ENCODE results near the gene CCDC195.

The CCDC195 gene

GRCh38 chr2:224687156-224687555 is 29.0 kb downstream of the CCDC195 start:
- no peaks in the 10 kb centered on the region for H4K20me1 ChIP-seq (ENCODE audit: insufficient read depth)
- no peaks in the 10 kb centered on the region for H3K4me1 ChIP-seq (ENCODE audit: low read depth, poor library complexity, severe bottlenecking)
- no peak overlapping the region for H3K4me2 ChIP-seq
- H2AFZ ChIP-seq (ENCODE audit: low read depth): no peak overlapping the region
- no peaks in the 10 kb centered on the region for H3K79me2 ChIP-seq (ENCODE audit: insufficient read depth, low read depth)
- H3K27ac ChIP-seq: no peak overlapping the region
- no peak for TF ChIP-seq CTCF (conservative IDR thresholded peaks at IDR 0.05; ENCODE audit: low read depth, low read length)
- H3K4me3 ChIP-seq (IDR thresholded peaks at IDR 0.05; ENCODE audit: insufficient read depth, low read depth, low read length): no peak overlapping the region
- H3K36me3 ChIP-seq (ENCODE audit: insufficient read depth): no peaks in the 10 kb centered on the region
- H3K9ac ChIP-seq: no peak overlapping the region
- no peaks in the 10 kb centered on the region for H3K27me3 ChIP-seq (ENCODE audit: insufficient read depth, low read depth)

- Histone ChIP-seq H3K79me2 (ENCODE audit: insufficient read depth, low read depth) (no peaks in the 10 kb centered on the region), H3K4me2 (no peak overlapping the region), H4K20me1 (ENCODE audit: insufficient read depth) (no peaks in the 10 kb centered on the region), H3K9ac (no peak overlapping the region), H3K27me3 (ENCODE audit: insufficient read depth, low read depth) (no peaks in the 10 kb centered on the region), H3K36me3 (ENCODE audit: insufficient read depth) (no peaks in the 10 kb centered on the region), H3K27ac (no peak overlapping the region), H3K4me1 (ENCODE audit: low read depth, poor library complexity, severe bottlenecking) (no peaks in the 10 kb centered on the region), H3K4me3 (IDR thresholded peaks at IDR 0.05; ENCODE audit: insufficient read depth, low read depth, low read length) (no peak overlapping the region), H2AFZ (ENCODE audit: low read depth) (no peak overlapping the region)
- TF ChIP-seq CTCF (conservative IDR thresholded peaks at IDR 0.05; ENCODE audit: low read depth, low read length): no peak
Observed at GRCh38 chr2:224685121-224685520, 31.0 kb downstream of the CCDC195 start.

GRCh38 chr2:224682134-224682533 is 34.0 kb downstream of the CCDC195 start:
- Histone ChIP-seq H3K4me3 (IDR thresholded peaks at IDR 0.05; ENCODE audit: insufficient read depth, low read depth, low read length) (no peak overlapping the region), H3K36me3 (ENCODE audit: insufficient read depth) (no peaks in the 10 kb centered on the region), H3K9ac (no peak overlapping the region), H3K4me1 (ENCODE audit: low read depth, poor library complexity, severe bottlenecking) (no peaks in the 10 kb centered on the region), H3K79me2 (ENCODE audit: insufficient read depth, low read depth) (no peaks in the 10 kb centered on the region), H3K4me2 (no peak overlapping the region), H4K20me1 (ENCODE audit: insufficient read depth) (no peaks in the 10 kb centered on the region), H2AFZ (ENCODE audit: low read depth) (no peak overlapping the region), H3K27me3 (ENCODE audit: insufficient read depth, low read depth) (no peaks in the 10 kb centered on the region), H3K27ac (no peak overlapping the region)
- no peak for TF ChIP-seq CTCF (conservative IDR thresholded peaks at IDR 0.05; ENCODE audit: low read depth, low read length)

- H3K9ac ChIP-seq: no peak overlapping the region
- H3K36me3 ChIP-seq (ENCODE audit: insufficient read depth): no peaks in the 10 kb centered on the region
- no peaks in the 10 kb centered on the region for H4K20me1 ChIP-seq (ENCODE audit: insufficient read depth)
- no peak overlapping the region for H3K4me3 ChIP-seq (IDR thresholded peaks at IDR 0.05; ENCODE audit: insufficient read depth, low read depth, low read length)
- no peak overlapping the region for H3K4me2 ChIP-seq
- no peaks in the 10 kb centered on the region for H3K4me1 ChIP-seq (ENCODE audit: low read depth, poor library complexity, severe bottlenecking)
- H2AFZ ChIP-seq (ENCODE audit: low read depth): no peak overlapping the region
- H3K27ac ChIP-seq: no peak overlapping the region
- TF ChIP-seq CTCF (conservative IDR thresholded peaks at IDR 0.05; ENCODE audit: low read depth, low read length): no peak
- H3K27me3 ChIP-seq (ENCODE audit: insufficient read depth, low read depth): no peaks in the 10 kb centered on the region
- no peaks in the 10 kb centered on the region for H3K79me2 ChIP-seq (ENCODE audit: insufficient read depth, low read depth)
Observed at GRCh38 chr2:224671731-224672130, 44.4 kb downstream of the CCDC195 start.

Measured in KMS-11 (cell line).